HCT116 (cell line): Measurements from ENCODE around the gene PVR. TPM values are rescaled to one million over a fixed set of nuclear protein-coding genes. Genes with fewer than 3 reads are reported as not detected.

Source experiments
- ATAC-seq: fragments of 200-7000 bp; cut with Tn5 transposase; 2 replicates; pipeline ENCODE4 v1.9.1; 2020; ENCODE audit warnings: mild to moderate bottlenecking, moderate library complexity
- BruUV-seq: library from RNA; stranded (reverse); fragments of 400-500 nt; replicated peaks from 2 replicates; lab custom pipeline; 2021; lab: Mats Ljungman, UMichigan
- CTCF ChIA-PET: fragments of 300-600 bp; sonication (Branson Sonifier 250); formaldehyde crosslinking; loops from one replicate; lab custom pipeline; 2021; ENCODE audit warnings: antibody characterized with exemption; lab: Charles Lee
- POLR2A ChIA-PET: fragments of 300-600, 350-600 bp; sonication (Branson Sonifier 250); formaldehyde crosslinking; loops from one replicate; lab custom pipeline; 2021; ENCODE audit warnings: antibody characterized with exemption; lab: Charles Lee
- RAD21 ChIA-PET, 2 experiments: fragments of 300-600 bp; sonication (Branson Sonifier 250); formaldehyde crosslinking; loops; one replicate each; lab custom pipeline; 2023; ENCODE audit warnings: low total read pairs in 2 of 2; ENCODE audit not compliant: uncharacterized antibody in 2 of 2, unreplicated experiment in 2 of 2, low non-redundant PET in 1 of 2; lab: Charles Lee
- DNase-seq: peaks from one replicate; pipeline ENCODE4 v3.0.0-alpha.2; 2010; ENCODE audit warnings: low read depth, low spot score
- H2AFZ ChIP-seq: fragments of 200-600 bp; shearing (Covaris generic), sonication (generic); 2 replicates; pipeline ENCODE4 v1.6.1; 2017; ENCODE audit warnings: low read depth, mixed run types, mixed read lengths, antibody characterized with exemption, low read length; ENCODE audit not compliant: poor library complexity, severe bottlenecking
- H3K27ac ChIP-seq: 2 replicates; pipeline ENCODE4 v1.5.1; 2012; ENCODE audit warnings: low read depth, low read length
- H3K27me3 ChIP-seq: fragments of 200-600 bp; sonication (generic); 2 replicates; pipeline ENCODE4 v1.6.1; 2016; ENCODE audit warnings: mixed run types, low read length, mixed read lengths; ENCODE audit not compliant: insufficient read depth
- H3K36me3 ChIP-seq, 2 experiments: fragments of 200-500 bp in 1 of 2; fragments of 200-600 bp in 1 of 2; sonication (Bioruptor generic) in 1 of 2; sonication (generic) in 1 of 2; 2 replicates each; pipeline versions ENCODE4 v1.5.1 to v1.6.1; 2014 to 2016; ENCODE audit warnings: low read length in 2 of 2, inconsistent platforms in 1 of 2, mixed read lengths in 1 of 2, mixed run types in 1 of 2; ENCODE audit not compliant: insufficient read depth in 2 of 2, control insufficient read depth in 1 of 2
- H3K4me1 ChIP-seq, 2 experiments: fragments of 200-600 bp in 1 of 2; sonication (generic) in 1 of 2; 2 replicates each; pipeline versions ENCODE4 v1.5.1 to v1.6.1; 2012 to 2017; ENCODE audit warnings: low read length in 2 of 2, inconsistent platforms in 1 of 2, mild to moderate bottlenecking in 1 of 2, mixed read lengths in 1 of 2, mixed run types in 1 of 2, moderate library complexity in 1 of 2; ENCODE audit not compliant: insufficient read depth in 2 of 2, control insufficient read depth in 1 of 2
- H3K4me2 ChIP-seq: fragments of 200-600 bp; sonication (generic); 2 replicates; pipeline ENCODE4 v1.6.1; 2017; ENCODE audit warnings: mixed run types, low read length, mixed read lengths
- H3K4me3 ChIP-seq, 2 experiments: fragments of 200-600 bp in 1 of 2; sonication (generic) in 1 of 2; replicated peaks in 1 of 2; 2 replicates each; pipeline ENCODE4 v1.5.1; 2011 to 2016; ENCODE audit warnings: low read length in 2 of 2, control low read depth in 1 of 2, low read depth in 1 of 2, mild to moderate bottlenecking in 1 of 2, mixed read lengths in 1 of 2, mixed run types in 1 of 2
- H3K79me2 ChIP-seq: fragments of 200-600 bp; sonication (generic); 2 replicates; pipeline ENCODE4 v1.6.1; 2017; ENCODE audit warnings: mild to moderate bottlenecking, mixed run types, low read length, moderate library complexity, mixed read lengths; ENCODE audit not compliant: insufficient read depth
- H3K9ac ChIP-seq: fragments of 200-600 bp; sonication (generic); 2 replicates; pipeline ENCODE4 v1.6.1; 2016; ENCODE audit warnings: low read length, mixed read lengths
- H3K9me2 ChIP-seq: fragments of 200-600 bp; sonication (generic), shearing (Covaris generic); 2 replicates; pipeline ENCODE4 v1.6.1; 2017; ENCODE audit warnings: mixed run types, mild to moderate bottlenecking, moderate library complexity; ENCODE audit not compliant: insufficient read depth
- H3K9me3 ChIP-seq, 2 experiments: fragments of 200-500 bp in 1 of 2; fragments of 200-600 bp in 1 of 2; sonication (Bioruptor generic) in 1 of 2; sonication (generic) in 1 of 2; 2 replicates each; pipeline ENCODE4 v1.6.1; 2014 to 2017; ENCODE audit warnings: low read length in 2 of 2, mixed read lengths in 2 of 2, inconsistent platforms in 1 of 2, low read depth in 1 of 2, mild to moderate bottlenecking in 1 of 2, mixed run types in 1 of 2, moderate library complexity in 1 of 2; ENCODE audit not compliant: control insufficient read depth in 1 of 2, insufficient read depth in 1 of 2
- H4K20me1 ChIP-seq: fragments of 200-600 bp; sonication (generic), shearing (Covaris generic); 2 replicates; pipeline ENCODE4 v1.6.1; 2017; ENCODE audit warnings: mixed run types, mild to moderate bottlenecking, moderate library complexity; ENCODE audit not compliant: insufficient read depth
- ATF3 ChIP-seq: IDR thresholded peaks from 2 replicates; pipeline ENCODE4 v1.6.1; 2012
- JUND ChIP-seq: IDR thresholded peaks from 2 replicates; pipeline ENCODE4 v1.6.1; 2012
- POLR2A ChIP-seq: IDR thresholded peaks from 2 replicates; pipeline ENCODE4 v1.7.0; 2011; ENCODE audit warnings: borderline replicate concordance; ENCODE audit not compliant: insufficient read depth, insufficient read length; ENCODE audit errors: extremely low read depth
- POLR2AphosphoS5 ChIP-seq: IDR thresholded peaks from 2 replicates; pipeline ENCODE4 v1.6.1; 2011; ENCODE audit warnings: mild to moderate bottlenecking, low read depth, low read length, moderate library complexity
- SIN3A ChIP-seq: IDR thresholded peaks from 2 replicates; pipeline ENCODE4 v1.6.1; 2012; ENCODE audit warnings: low read depth
- SP1 ChIP-seq: IDR thresholded peaks from 2 replicates; pipeline ENCODE4 v1.6.1; 2012; ENCODE audit warnings: low read depth
- SRF ChIP-seq: IDR thresholded peaks from 2 replicates; pipeline ENCODE4 v1.6.1; 2012; ENCODE audit warnings: low read depth
- TCF7L2 ChIP-seq: IDR thresholded peaks from 2 replicates; pipeline ENCODE4 v1.7.0; 2011; ENCODE audit warnings: borderline replicate concordance, inconsistent platforms; ENCODE audit not compliant: insufficient read depth, insufficient read length; ENCODE audit errors: extremely low read depth
- YY1 ChIP-seq: IDR thresholded peaks from 2 replicates; pipeline ENCODE4 v1.6.1; 2011; ENCODE audit warnings: low read length, low read depth, moderate library complexity, mild to moderate bottlenecking; ENCODE audit not compliant: insufficient replicate concordance; ENCODE audit errors: extremely low read depth
- intact Hi-C: fragments of 100-400 bp; cut with micrococcal nuclease; formaldehyde crosslinking; loops from 2 replicates; pipeline ENCODE4 v1.10.0; 2022
- total RNA-seq: library from RNA; stranded (reverse); gene quantifications from one replicate; pipeline ENCODE4 v1.2.1, GENCODE V29; 2021; ENCODE audit not compliant: unreplicated experiment
- TF ChIP-seq, protein P1 (sequence below), 3 experiments: fragments of 200-600 bp in 1 of 3; sonication (generic) in 1 of 3; IDR thresholded peaks in 2 of 3; conservative IDR thresholded peaks in 1 of 3; 2 replicates each; pipeline ENCODE4 v1.5.1; 2012 to 2017; ENCODE audit warnings: low read depth in 2 of 3, low read length in 2 of 3, antibody characterized with exemption in 1 of 3, borderline replicate concordance in 1 of 3, control low read depth in 1 of 3, mild to moderate bottlenecking in 1 of 3, mixed read lengths in 1 of 3, mixed run types in 1 of 3, moderate library complexity in 1 of 3; ENCODE audit not compliant: insufficient read depth in 1 of 3

Gene PVR
- total RNA-seq, 1 experiment from 2014 or later: 62.0 TPM

DNA sequence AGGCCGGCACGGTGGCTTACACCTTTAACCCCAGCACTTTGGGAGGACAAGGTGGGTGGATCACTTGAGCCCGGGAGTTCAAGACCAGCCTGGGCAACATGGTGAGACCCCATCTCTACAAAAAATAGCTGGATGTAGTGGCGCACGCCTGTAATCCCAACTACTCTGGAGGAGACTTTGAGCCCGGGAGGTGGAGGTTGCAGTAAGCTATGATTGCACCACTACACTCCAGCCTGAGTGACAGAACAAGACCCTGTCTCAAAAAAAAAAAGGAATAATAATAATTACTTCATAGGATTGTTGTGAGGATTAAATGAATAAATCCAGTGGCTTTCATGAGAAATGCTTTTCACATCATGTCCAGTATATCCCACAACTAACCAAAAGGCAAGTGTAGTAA lies 22.3 kb upstream of the PVR start:
- Histone ChIP-seq H3K4me1 (peaks cover 11 to 15% of the 10 kb centered on the region in 2 experiments), H3K9me3 (peaks cover 0 to 7% of the 10 kb centered on the region in 2 experiments; a peak in 1 of 4 replicates), H3K79me2 (no peaks in the 10 kb centered on the region), H3K9me2 (no peaks in the 10 kb centered on the region), H2AFZ (no peak overlapping the region), H3K27me3 (no peaks in the 10 kb centered on the region), H4K20me1 (no peaks in the 10 kb centered on the region), H3K4me2 (no peak overlapping the region), H3K36me3 (0 out of 4 replicates have a peak, but pooled peaks cover 0 to 8% of the 10 kb centered on the region in 2 experiments), H3K4me3 (no peak overlapping the region), H3K9ac (no peak overlapping the region), H3K27ac (no peak overlapping the region)
- RAD21 ChIA-PET: no interaction called here
- DNase-seq (no peak), ATAC-seq (no peak)
- CTCF ChIA-PET: no interaction called here
- TF ChIP-seq, protein P1, sequence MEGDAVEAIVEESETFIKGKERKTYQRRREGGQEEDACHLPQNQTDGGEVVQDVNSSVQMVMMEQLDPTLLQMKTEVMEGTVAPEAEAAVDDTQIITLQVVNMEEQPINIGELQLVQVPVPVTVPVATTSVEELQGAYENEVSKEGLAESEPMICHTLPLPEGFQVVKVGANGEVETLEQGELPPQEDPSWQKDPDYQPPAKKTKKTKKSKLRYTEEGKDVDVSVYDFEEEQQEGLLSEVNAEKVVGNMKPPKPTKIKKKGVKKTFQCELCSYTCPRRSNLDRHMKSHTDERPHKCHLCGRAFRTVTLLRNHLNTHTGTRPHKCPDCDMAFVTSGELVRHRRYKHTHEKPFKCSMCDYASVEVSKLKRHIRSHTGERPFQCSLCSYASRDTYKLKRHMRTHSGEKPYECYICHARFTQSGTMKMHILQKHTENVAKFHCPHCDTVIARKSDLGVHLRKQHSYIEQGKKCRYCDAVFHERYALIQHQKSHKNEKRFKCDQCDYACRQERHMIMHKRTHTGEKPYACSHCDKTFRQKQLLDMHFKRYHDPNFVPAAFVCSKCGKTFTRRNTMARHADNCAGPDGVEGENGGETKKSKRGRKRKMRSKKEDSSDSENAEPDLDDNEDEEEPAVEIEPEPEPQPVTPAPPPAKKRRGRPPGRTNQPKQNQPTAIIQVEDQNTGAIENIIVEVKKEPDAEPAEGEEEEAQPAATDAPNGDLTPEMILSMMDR (IDR thresholded peaks at IDR 0.05 in 2 of 3, conservative IDR thresholded peaks at IDR 0.05 in 1 of 3; ENCODE audit: borderline replicate concordance in 1 of 3, insufficient read depth in 1 of 3, low read depth in 2 of 3, low read length in 2 of 3): no peak
- TF ChIP-seq ATF3 (no peak), SIN3A (no peak), TCF7L2 (no peak), YY1 (no peak), POLR2AphosphoS5 (no peak), SP1 (no peak), SRF (no peak), JUND (no peak), POLR2A (no peak)
- intact Hi-C loops: no loop called here
- POLR2A ChIA-PET: no interaction called here
- no TSS peak for BruUV-seq
